ENCODE measurements around the gene UGT2A1. TPM values are rescaled to one million over a fixed set of nuclear protein-coding genes. Genes with fewer than 3 reads are reported as not detected.

Gene UGT2A1
- polyA plus RNA-seq, 1 donor from 2014 or later = not detected

DNA sequence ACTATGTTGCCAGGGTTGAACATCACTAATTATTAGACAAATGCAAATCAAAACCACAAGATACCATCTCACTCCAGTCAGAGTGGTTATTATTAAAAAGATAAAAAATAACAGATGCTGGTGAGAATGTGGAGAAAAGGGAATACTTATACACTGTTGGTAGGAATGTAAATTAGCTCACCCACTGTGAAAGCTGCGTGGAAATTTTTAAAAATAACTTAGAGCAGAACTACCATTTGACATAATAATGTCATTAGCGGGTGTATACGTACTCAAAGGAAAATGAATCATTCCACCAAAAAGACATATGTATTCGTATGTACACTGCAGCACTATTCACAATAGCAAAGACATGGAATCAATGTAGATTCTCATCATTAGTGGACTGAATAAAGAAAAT is 48.6 kb upstream of the UGT2A1 start:
- Histone ChIP-seq H3K9me2 (ENCODE audit: insufficient read depth, low read length) (no peaks in the 10 kb centered on the region), H2AFZ (ENCODE audit: low read depth, low read length) (no peak overlapping the region), H3K27ac (ENCODE audit: low read length) (no peak overlapping the region), H3K27me3 (ENCODE audit: insufficient read depth, low read depth, low read length) (no peaks in the 10 kb centered on the region), H3K9me3 (ENCODE audit: low read length) (no peaks in the 10 kb centered on the region), H4K20me1 (ENCODE audit: insufficient read depth) (no peaks in the 10 kb centered on the region), H3K9ac (ENCODE audit: low read length) (no peak overlapping the region), H3K79me2 (replicated peaks; ENCODE audit: insufficient read depth, low read length) (no peaks in the 10 kb centered on the region), H3K4me3 (ENCODE audit: low read length) (no peak overlapping the region), H3K4me2 (ENCODE audit: low read length) (no peak overlapping the region), H3F3A (ENCODE audit: insufficient read depth, low read length, poor library complexity, severe bottlenecking) (no peaks in the 10 kb centered on the region), H3K36me3 (ENCODE audit: insufficient read depth, low read length) (no peaks in the 10 kb centered on the region)
- no peak for TF ChIP-seq RAD21 (conservative IDR thresholded peaks at IDR 0.05)
- no peak for TF ChIP-seq SMC3 (conservative IDR thresholded peaks at IDR 0.05; ENCODE audit: poor library complexity)

DNA sequence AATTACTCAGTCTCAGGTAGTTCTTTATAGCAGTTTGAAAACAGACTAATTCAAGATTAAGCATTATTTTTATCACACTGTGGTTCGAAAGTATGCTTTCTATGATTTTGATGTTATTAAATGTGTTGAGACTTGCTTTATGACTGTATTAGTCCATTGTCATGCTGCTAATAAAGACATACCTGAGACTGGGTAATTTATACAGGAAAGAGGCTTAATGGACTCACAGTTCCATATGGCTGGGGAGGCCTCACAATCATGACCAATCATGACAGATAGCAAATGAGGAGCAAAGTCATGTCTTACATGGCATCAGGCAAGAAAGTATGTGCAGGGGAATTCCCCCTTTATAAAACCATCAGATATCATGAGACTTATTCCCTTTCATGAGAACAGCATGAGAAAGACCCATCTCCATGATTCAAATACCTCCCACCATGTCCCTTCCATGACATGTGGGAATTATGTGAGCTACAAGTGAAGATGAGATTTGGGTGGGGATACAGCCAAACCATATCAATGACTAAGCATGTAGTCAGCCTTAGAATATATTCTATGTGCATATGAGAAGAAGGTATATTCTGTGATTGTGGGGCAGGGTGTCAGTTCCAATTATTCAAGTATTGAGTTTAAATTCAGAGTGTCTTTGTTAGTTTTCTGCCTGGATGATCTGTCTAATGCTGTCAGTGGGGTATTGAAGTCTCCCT is 44.6 kb upstream of the UGT2A1 start:
- TF ChIP-seq RAD21 (conservative IDR thresholded peaks at IDR 0.05) (no peak), TAF1 (IDR thresholded peaks at IDR 0.05; ENCODE audit: low read depth) (no peak), EP300 (conservative IDR thresholded peaks at IDR 0.05; ENCODE audit: poor library complexity, severe bottlenecking) (no peak), EZH2 (IDR thresholded peaks at IDR 0.05; ENCODE audit: borderline replicate concordance, insufficient read depth, low read length, poor library complexity, severe bottlenecking) (no peak), SMC3 (conservative IDR thresholded peaks at IDR 0.05; ENCODE audit: poor library complexity) (no peak), POLR2AphosphoS5 (IDR thresholded peaks at IDR 0.05) (no peak), MXI1 (conservative IDR thresholded peaks at IDR 0.05; ENCODE audit: poor library complexity, severe bottlenecking) (no peak)
- TF ChIP-seq, protein P1, sequence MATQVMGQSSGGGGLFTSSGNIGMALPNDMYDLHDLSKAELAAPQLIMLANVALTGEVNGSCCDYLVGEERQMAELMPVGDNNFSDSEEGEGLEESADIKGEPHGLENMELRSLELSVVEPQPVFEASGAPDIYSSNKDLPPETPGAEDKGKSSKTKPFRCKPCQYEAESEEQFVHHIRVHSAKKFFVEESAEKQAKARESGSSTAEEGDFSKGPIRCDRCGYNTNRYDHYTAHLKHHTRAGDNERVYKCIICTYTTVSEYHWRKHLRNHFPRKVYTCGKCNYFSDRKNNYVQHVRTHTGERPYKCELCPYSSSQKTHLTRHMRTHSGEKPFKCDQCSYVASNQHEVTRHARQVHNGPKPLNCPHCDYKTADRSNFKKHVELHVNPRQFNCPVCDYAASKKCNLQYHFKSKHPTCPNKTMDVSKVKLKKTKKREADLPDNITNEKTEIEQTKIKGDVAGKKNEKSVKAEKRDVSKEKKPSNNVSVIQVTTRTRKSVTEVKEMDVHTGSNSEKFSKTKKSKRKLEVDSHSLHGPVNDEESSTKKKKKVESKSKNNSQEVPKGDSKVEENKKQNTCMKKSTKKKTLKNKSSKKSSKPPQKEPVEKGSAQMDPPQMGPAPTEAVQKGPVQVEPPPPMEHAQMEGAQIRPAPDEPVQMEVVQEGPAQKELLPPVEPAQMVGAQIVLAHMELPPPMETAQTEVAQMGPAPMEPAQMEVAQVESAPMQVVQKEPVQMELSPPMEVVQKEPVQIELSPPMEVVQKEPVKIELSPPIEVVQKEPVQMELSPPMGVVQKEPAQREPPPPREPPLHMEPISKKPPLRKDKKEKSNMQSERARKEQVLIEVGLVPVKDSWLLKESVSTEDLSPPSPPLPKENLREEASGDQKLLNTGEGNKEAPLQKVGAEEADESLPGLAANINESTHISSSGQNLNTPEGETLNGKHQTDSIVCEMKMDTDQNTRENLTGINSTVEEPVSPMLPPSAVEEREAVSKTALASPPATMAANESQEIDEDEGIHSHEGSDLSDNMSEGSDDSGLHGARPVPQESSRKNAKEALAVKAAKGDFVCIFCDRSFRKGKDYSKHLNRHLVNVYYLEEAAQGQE (IDR thresholded peaks at IDR 0.05; ENCODE audit: borderline replicate concordance) = no peak
- TF ChIP-seq, protein P2, sequence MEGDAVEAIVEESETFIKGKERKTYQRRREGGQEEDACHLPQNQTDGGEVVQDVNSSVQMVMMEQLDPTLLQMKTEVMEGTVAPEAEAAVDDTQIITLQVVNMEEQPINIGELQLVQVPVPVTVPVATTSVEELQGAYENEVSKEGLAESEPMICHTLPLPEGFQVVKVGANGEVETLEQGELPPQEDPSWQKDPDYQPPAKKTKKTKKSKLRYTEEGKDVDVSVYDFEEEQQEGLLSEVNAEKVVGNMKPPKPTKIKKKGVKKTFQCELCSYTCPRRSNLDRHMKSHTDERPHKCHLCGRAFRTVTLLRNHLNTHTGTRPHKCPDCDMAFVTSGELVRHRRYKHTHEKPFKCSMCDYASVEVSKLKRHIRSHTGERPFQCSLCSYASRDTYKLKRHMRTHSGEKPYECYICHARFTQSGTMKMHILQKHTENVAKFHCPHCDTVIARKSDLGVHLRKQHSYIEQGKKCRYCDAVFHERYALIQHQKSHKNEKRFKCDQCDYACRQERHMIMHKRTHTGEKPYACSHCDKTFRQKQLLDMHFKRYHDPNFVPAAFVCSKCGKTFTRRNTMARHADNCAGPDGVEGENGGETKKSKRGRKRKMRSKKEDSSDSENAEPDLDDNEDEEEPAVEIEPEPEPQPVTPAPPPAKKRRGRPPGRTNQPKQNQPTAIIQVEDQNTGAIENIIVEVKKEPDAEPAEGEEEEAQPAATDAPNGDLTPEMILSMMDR (IDR thresholded peaks at IDR 0.05; ENCODE audit: poor library complexity, severe bottlenecking) = no peak
- no peak overlapping the region for H2AFZ ChIP-seq (ENCODE audit: low read depth, low read length)
- no peaks in the 10 kb centered on the region for H3K27me3 ChIP-seq (ENCODE audit: insufficient read depth, low read depth, low read length)
- H3K9me2 ChIP-seq (ENCODE audit: insufficient read depth, low read length) = no peaks in the 10 kb centered on the region
- no peak overlapping the region for H3K27ac ChIP-seq (ENCODE audit: low read length)
- H3K4me2 ChIP-seq (ENCODE audit: low read length) = no peak overlapping the region
- H3K36me3 ChIP-seq (ENCODE audit: insufficient read depth, low read length) = no peaks in the 10 kb centered on the region
- no peaks in the 10 kb centered on the region for H3F3A ChIP-seq (ENCODE audit: insufficient read depth, low read length, poor library complexity, severe bottlenecking)
- H3K79me2 ChIP-seq (replicated peaks; ENCODE audit: insufficient read depth, low read length) = no peaks in the 10 kb centered on the region
- no peak overlapping the region for H3K4me3 ChIP-seq (ENCODE audit: low read length)
- no peaks in the 10 kb centered on the region for H3K9me3 ChIP-seq (ENCODE audit: low read length)
- no peaks in the 10 kb centered on the region for H4K20me1 ChIP-seq (ENCODE audit: insufficient read depth)
- H3K9ac ChIP-seq (ENCODE audit: low read length) = no peak overlapping the region
